ENCODE results near the gene MBD3L3. TPM values are rescaled to one million over a fixed set of nuclear protein-coding genes. Genes with fewer than 3 reads are reported as not detected.
"Not testable (repeated sequence)": the region's sequence is repeated elsewhere in the genome, so short reads cannot be mapped to it uniquely, and the experiment has no call there.

MBD3L3 gene
- total and polyA plus RNA-seq, 10 of the 15 experiments (the other 5 are each of a cell fraction or from before 2014, with no cell fraction given), result not detected

DNA sequence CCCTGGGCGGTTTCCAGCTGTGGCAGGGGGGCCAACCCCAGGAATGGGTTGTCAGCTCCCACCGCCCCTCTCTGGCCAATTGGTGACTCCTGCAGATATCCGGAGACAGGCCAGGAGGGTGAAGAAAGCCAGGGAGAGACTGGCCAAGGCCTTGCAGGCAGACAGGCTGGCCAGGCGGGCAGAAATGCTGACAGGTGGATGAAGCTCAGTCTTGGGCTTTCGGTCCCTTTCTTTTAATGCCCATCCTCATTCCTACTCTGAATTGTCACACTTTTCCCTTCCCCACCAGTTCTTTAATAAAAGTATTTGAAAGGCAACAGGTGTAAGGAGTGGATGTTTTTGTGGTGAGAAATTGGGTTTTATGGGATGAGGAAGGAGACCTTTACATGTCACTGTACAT lies 7.1 kb downstream of the MBD3L3 start:
- H3K27me3 ChIP-seq (replicated peaks in 1 of 2; ENCODE audit: control insufficient read depth in 2 of 2, insufficient read depth in 2 of 2, low read length in 1 of 2); ATAC-seq; FAIRE-seq; H4K20me1 ChIP-seq (ENCODE audit: control insufficient read depth, insufficient read depth); H3K9me3 ChIP-seq (replicated peaks; ENCODE audit: control insufficient read depth, insufficient read depth, low read length); CTCF ChIA-PET; H3K27ac ChIP-seq (ENCODE audit: control insufficient read depth, insufficient read depth); SMC1A ChIA-PET (ENCODE audit: uncharacterized antibody, unreplicated experiment); H3K4me3 ChIP-seq; DNase-seq (ENCODE audit: low read depth, low spot score); H3K4me1 ChIP-seq (ENCODE audit: control insufficient read depth, insufficient read depth, low read length); BruUV-seq (replicated peaks); POLR2A ChIA-PET; intact Hi-C loops (cut with micrococcal nuclease; ENCODE audit: unreplicated experiment); H3K9ac ChIP-seq (ENCODE audit: control insufficient read depth, insufficient read depth, low read length); H3K4me2 ChIP-seq (ENCODE audit: control insufficient read depth, insufficient read depth); H3K36me3 ChIP-seq (ENCODE audit: control insufficient read depth in 2 of 2, insufficient read depth in 2 of 2, low read length in 1 of 2); RAD21 ChIA-PET (ENCODE audit: unreplicated experiment); in situ Hi-C loops (cut with MboI); H3K79me2 ChIP-seq (ENCODE audit: control insufficient read depth, insufficient read depth, low read length); H2AFZ ChIP-seq (ENCODE audit: control insufficient read depth, low read depth, low read length): not testable (repeated sequence)
- WGBS (ENCODE audit: insufficient coverage, insufficient replicate concordance, low lambda C conversion rate, missing lambda C conversion rate), result 67% methylated on average over 2 of the region's 5 CpGs

GRCh38 chr19:7049021-7049420 lies 9.5 kb downstream of the MBD3L3 start, which contains the start of gene MBD3L2:
TSS of gene MBD3L2 (plus strand) at chr19:7049321. CDS start at chr19:7049374, 53 bp downstream.
- CTCF ChIA-PET; H3K9ac ChIP-seq (ENCODE audit: control insufficient read depth, insufficient read depth, low read length); H3K4me2 ChIP-seq (ENCODE audit: control insufficient read depth, insufficient read depth); POLR2A ChIA-PET; ATAC-seq; RAD21 ChIA-PET (ENCODE audit: unreplicated experiment); H3K36me3 ChIP-seq (ENCODE audit: control insufficient read depth in 2 of 2, insufficient read depth in 2 of 2, low read length in 1 of 2); H3K9me3 ChIP-seq (replicated peaks; ENCODE audit: control insufficient read depth, insufficient read depth, low read length); FAIRE-seq; H3K27ac ChIP-seq (ENCODE audit: control insufficient read depth, insufficient read depth); in situ Hi-C loops (cut with MboI); H3K4me3 ChIP-seq; H3K79me2 ChIP-seq (ENCODE audit: control insufficient read depth, insufficient read depth, low read length); intact Hi-C loops (cut with micrococcal nuclease; ENCODE audit: unreplicated experiment); H3K27me3 ChIP-seq (replicated peaks in 1 of 2; ENCODE audit: control insufficient read depth in 2 of 2, insufficient read depth in 2 of 2, low read length in 1 of 2); H3K4me1 ChIP-seq (ENCODE audit: control insufficient read depth, insufficient read depth, low read length); BruUV-seq (replicated peaks); H4K20me1 ChIP-seq (ENCODE audit: control insufficient read depth, insufficient read depth); H2AFZ ChIP-seq (ENCODE audit: control insufficient read depth, low read depth, low read length); SMC1A ChIA-PET (ENCODE audit: uncharacterized antibody, unreplicated experiment); DNase-seq (ENCODE audit: low read depth, low spot score): not testable (repeated sequence)
- no CpG with 5 or more reads among the region's 7 CpGs for WGBS (ENCODE audit: insufficient coverage, insufficient replicate concordance, low lambda C conversion rate, missing lambda C conversion rate)

DNA sequence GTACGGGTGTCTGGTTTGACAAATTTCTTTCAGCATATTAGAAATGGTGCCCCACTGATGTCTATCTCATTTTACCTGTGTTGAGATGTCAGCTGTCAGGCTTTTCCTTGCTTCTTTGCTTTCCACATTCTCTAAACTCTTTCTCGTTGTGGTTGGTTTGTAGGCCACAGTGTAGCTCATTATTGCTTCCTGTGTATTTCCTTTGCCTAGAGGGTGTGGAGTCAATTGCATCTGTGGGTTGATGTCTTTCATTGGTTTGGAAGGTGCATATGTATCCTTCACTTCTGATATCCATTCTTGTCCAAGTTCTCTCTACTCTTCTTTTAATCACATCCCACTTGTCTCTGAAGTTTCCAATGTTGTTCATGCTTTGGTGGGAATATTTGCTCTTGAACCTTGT lies 16.9 kb downstream of the MBD3L3 start:
- WGBS (ENCODE audit: insufficient coverage, insufficient replicate concordance, low lambda C conversion rate, missing lambda C conversion rate), result no CpG with 5 or more reads among the region's 2 CpGs
- H3K9ac ChIP-seq (ENCODE audit: control insufficient read depth, insufficient read depth, low read length); FAIRE-seq; H2AFZ ChIP-seq (ENCODE audit: control insufficient read depth, low read depth, low read length); intact Hi-C loops (cut with micrococcal nuclease; ENCODE audit: unreplicated experiment); H3K27ac ChIP-seq (ENCODE audit: control insufficient read depth, insufficient read depth); CTCF ChIA-PET; H3K4me2 ChIP-seq (ENCODE audit: control insufficient read depth, insufficient read depth); POLR2A ChIA-PET; in situ Hi-C loops (cut with MboI); H3K79me2 ChIP-seq (ENCODE audit: control insufficient read depth, insufficient read depth, low read length); H3K36me3 ChIP-seq (ENCODE audit: control insufficient read depth in 2 of 2, insufficient read depth in 2 of 2, low read length in 1 of 2); RAD21 ChIA-PET (ENCODE audit: unreplicated experiment); DNase-seq (ENCODE audit: low read depth, low spot score); SMC1A ChIA-PET (ENCODE audit: uncharacterized antibody, unreplicated experiment); H3K27me3 ChIP-seq (replicated peaks in 1 of 2; ENCODE audit: control insufficient read depth in 2 of 2, insufficient read depth in 2 of 2, low read length in 1 of 2); H4K20me1 ChIP-seq (ENCODE audit: control insufficient read depth, insufficient read depth); H3K9me3 ChIP-seq (replicated peaks; ENCODE audit: control insufficient read depth, insufficient read depth, low read length); ATAC-seq; BruUV-seq (replicated peaks); H3K4me1 ChIP-seq (ENCODE audit: control insufficient read depth, insufficient read depth, low read length); H3K4me3 ChIP-seq: not testable (repeated sequence)

DNA sequence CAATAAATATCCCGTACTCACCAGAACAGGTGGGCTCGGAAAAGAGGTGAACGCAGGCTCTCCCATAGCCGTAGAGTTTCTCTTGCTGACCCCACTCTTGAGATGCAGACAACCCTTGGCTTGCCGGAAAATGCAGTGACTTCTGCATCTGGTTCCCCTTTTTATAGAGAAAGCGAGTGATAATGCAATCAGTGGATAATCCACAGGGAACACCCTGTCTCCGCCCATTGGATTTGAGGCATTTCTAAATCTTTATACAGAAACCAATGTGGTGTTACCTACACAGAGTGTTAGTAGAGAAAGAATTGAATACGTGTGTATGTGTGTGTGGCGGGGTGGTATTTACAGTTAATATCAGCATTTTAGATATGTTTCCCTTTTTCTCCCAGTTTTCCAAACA lies 18.4 kb downstream of the MBD3L3 start, which contains the start of gene MBD3L4:
TSS of gene MBD3L4 (minus strand) at position 101 of the 400 bp plus-strand sequence. CDS start at position 66, 35 bp downstream.
- H3K4me2 ChIP-seq (ENCODE audit: control insufficient read depth, insufficient read depth); H3K9ac ChIP-seq (ENCODE audit: control insufficient read depth, insufficient read depth, low read length); FAIRE-seq; intact Hi-C loops (cut with micrococcal nuclease; ENCODE audit: unreplicated experiment); H3K27ac ChIP-seq (ENCODE audit: control insufficient read depth, insufficient read depth); H3K9me3 ChIP-seq (replicated peaks; ENCODE audit: control insufficient read depth, insufficient read depth, low read length); H3K36me3 ChIP-seq (ENCODE audit: control insufficient read depth in 2 of 2, insufficient read depth in 2 of 2, low read length in 1 of 2); ATAC-seq; DNase-seq (ENCODE audit: low read depth, low spot score); H3K79me2 ChIP-seq (ENCODE audit: control insufficient read depth, insufficient read depth, low read length); in situ Hi-C loops (cut with MboI); BruUV-seq (replicated peaks); H3K4me3 ChIP-seq; RAD21 ChIA-PET (ENCODE audit: unreplicated experiment); POLR2A ChIA-PET; H2AFZ ChIP-seq (ENCODE audit: control insufficient read depth, low read depth, low read length); H3K27me3 ChIP-seq (replicated peaks in 1 of 2; ENCODE audit: control insufficient read depth in 2 of 2, insufficient read depth in 2 of 2, low read length in 1 of 2); SMC1A ChIA-PET (ENCODE audit: uncharacterized antibody, unreplicated experiment); CTCF ChIA-PET; H3K4me1 ChIP-seq (ENCODE audit: control insufficient read depth, insufficient read depth, low read length); H4K20me1 ChIP-seq (ENCODE audit: control insufficient read depth, insufficient read depth): not testable (repeated sequence)
- no CpG with 5 or more reads among the region's 9 CpGs for WGBS (ENCODE audit: insufficient coverage, insufficient replicate concordance, low lambda C conversion rate, missing lambda C conversion rate)

All from GM12878 (cell line).